ENCODE results near the gene VGF. TPM values are rescaled to one million over a fixed set of nuclear protein-coding genes. Genes with fewer than 3 reads are reported as not detected.
A peak's percentile ranks its signal among the peaks of the same experiment; 100 is the strongest.

VGF gene
- total and polyA plus RNA-seq, 4 experiments from 2014 or later, result not detected

GRCh38 chr7:101162551-101163278 is 2.7 kb downstream of the VGF start:
- Mint-ChIP-seq H3K36me3 (peaks cover 14 to 30% of the 10 kb centered on the region in 2 donors), H3K27ac (no peak overlapping the region), H3K4me3 (peak overlapping the region; percentile 46 to 79 (median 63)), H3K27me3 (peaks cover 27 to 28% of the 10 kb centered on the region in 2 donors), H3K4me1 (peaks cover 11 to 29% (median 19%) of the 10 kb centered on the region in 4 donors), H3K9me3 (peaks cover 0 to 4% (median 0%) of the 10 kb centered on the region in 8 donors)
- peaks cover 39% of the 10 kb centered on the region for H3K4me1 ChIP-seq (ENCODE audit: insufficient read depth, low read length)
- no peak for DNase-seq
- ChIA-PET CTCF (ENCODE audit: partially characterized antibody) (interaction anchor here (1.2 to 2.7 kb wide), 3 partner anchors 9 to 30 kb away, joined by 3 to 11 read pairs (median 3); no protein-coding TSS in a partner anchor), POLR2A (ENCODE audit: partially characterized antibody) (interaction anchor here (1.3 kb wide), 1 partner anchor 54 kb away, joined by 3 read pairs; the partner anchor contains the start of genes PLOD3 and ZNHIT1)
- no peaks in the 10 kb centered on the region for H3K9me3 ChIP-seq (ENCODE audit: control insufficient read depth in 1 of 2, low read length in 2 of 2)
- no peak overlapping the region for H3K4me3 ChIP-seq (ENCODE audit: low read length in 2 of 2)
- H3K27me3 ChIP-seq (ENCODE audit: insufficient read depth, low read length), result peaks cover 36% of the 10 kb centered on the region
- no peaks in the 10 kb centered on the region for H3K36me3 ChIP-seq (ENCODE audit: insufficient read depth, low read length)
- intact Hi-C loops (cut with micrococcal nuclease), result loop anchor here (10.0 kb wide), 1 partner anchor 52 kb away; the partner anchor contains the start of genes PLOD3 and ZNHIT1
- H3K27ac ChIP-seq (ENCODE audit: low read depth, low read length), result no peak overlapping the region

GRCh38 chr7:101161692-101162471 is 3.5 kb downstream of the VGF start:
- Mint-ChIP-seq H3K4me3 (peak overlapping the region in 7 of 8 donors; percentile 39 to 79 (median 60)), H3K9me3 (peaks cover 0 to 4% (median 0%) of the 10 kb centered on the region in 8 donors), H3K36me3 (peaks cover 14 to 30% of the 10 kb centered on the region in 2 donors), H3K27me3 (peaks cover 19 to 20% of the 10 kb centered on the region in 2 donors), H3K4me1 (peaks cover 8 to 26% (median 17%) of the 10 kb centered on the region in 4 donors), H3K27ac (no peak overlapping the region)
- DNase-seq, result no peak
- H3K27me3 ChIP-seq (ENCODE audit: insufficient read depth, low read length), result peaks cover 28% of the 10 kb centered on the region
- intact Hi-C loops (cut with micrococcal nuclease), result loop anchor here (10.0 kb wide), 1 partner anchor 53 kb away; the partner anchor contains the start of genes PLOD3 and ZNHIT1
- no peaks in the 10 kb centered on the region for H3K9me3 ChIP-seq (ENCODE audit: control insufficient read depth in 1 of 2, low read length in 2 of 2)
- H3K36me3 ChIP-seq (ENCODE audit: insufficient read depth, low read length), result peaks cover 2% of the 10 kb centered on the region
- ChIA-PET POLR2A (ENCODE audit: partially characterized antibody) (interaction anchor here (1.1 to 1.3 kb wide), 2 partner anchors 13 to 55 kb away, joined by 3 read pairs; partner anchors contain the start of genes PLOD3 and ZNHIT1), CTCF (ENCODE audit: partially characterized antibody) (interaction anchor here (1.2 to 2.7 kb wide), 4 partner anchors 10 to 83 kb away, joined by 3 to 11 read pairs (median 4); no protein-coding TSS in a partner anchor)
- no peak overlapping the region for H3K4me3 ChIP-seq (ENCODE audit: low read length in 2 of 2)
- no peak overlapping the region for H3K27ac ChIP-seq (ENCODE audit: low read depth, low read length)
- peaks cover 34% of the 10 kb centered on the region for H3K4me1 ChIP-seq (ENCODE audit: insufficient read depth, low read length)

DNA sequence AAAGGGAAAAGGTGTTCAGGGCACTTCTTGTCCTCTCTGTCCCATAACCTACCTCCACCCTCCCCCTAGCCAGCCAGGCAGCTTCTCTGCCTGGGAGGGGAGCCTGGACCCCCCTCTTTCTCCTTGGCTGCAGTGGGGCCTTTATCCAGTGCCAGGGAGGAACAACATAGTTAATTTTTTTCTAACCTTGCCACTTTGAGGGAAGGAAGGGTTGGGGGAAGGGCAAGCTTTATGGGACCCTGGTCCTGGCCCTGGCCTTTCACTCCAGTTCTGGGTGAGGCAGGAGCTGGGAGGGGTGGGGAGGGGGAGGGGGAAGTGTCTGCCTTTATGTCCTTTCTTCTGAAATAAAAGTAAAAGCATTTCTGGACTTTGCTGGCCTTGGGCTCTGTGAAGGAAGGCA is 4.5 kb downstream of the VGF start:
- Histone ChIP-seq H3K27me3 (ENCODE audit: insufficient read depth, low read length) (peaks cover 21% of the 10 kb centered on the region), H3K4me3 (ENCODE audit: low read length in 2 of 2) (no peak overlapping the region), H3K27ac (ENCODE audit: low read depth, low read length) (no peak overlapping the region), H3K36me3 (ENCODE audit: insufficient read depth, low read length) (peaks cover 2% of the 10 kb centered on the region), H3K9me3 (ENCODE audit: control insufficient read depth in 1 of 2, low read length in 2 of 2) (no peaks in the 10 kb centered on the region), H3K4me1 (ENCODE audit: insufficient read depth, low read length) (peaks cover 29% of the 10 kb centered on the region)
- peaks cover 0 to 4% (median 0%) of the 10 kb centered on the region in 8 donors for H3K9me3 Mint-ChIP-seq
- intact Hi-C loops (cut with micrococcal nuclease), result loop anchor here (10.0 kb wide), 1 partner anchor 54 kb away; the partner anchor contains the start of genes PLOD3 and ZNHIT1
- H3K4me1 Mint-ChIP-seq, result peaks cover 6 to 19% (median 12%) of the 10 kb centered on the region in 4 donors
- H3K36me3 Mint-ChIP-seq, result peaks cover 14 to 30% of the 10 kb centered on the region in 2 donors
- ChIA-PET POLR2A (ENCODE audit: partially characterized antibody) (interaction anchor here (1.1 kb wide), 1 partner anchor 14 kb away, joined by 3 read pairs; no protein-coding TSS in a partner anchor), CTCF (ENCODE audit: partially characterized antibody) (interaction anchor here (1.5 to 2.7 kb wide), 2 partner anchors 16 to 84 kb away, joined by 4 to 11 read pairs; no protein-coding TSS in a partner anchor)
- H3K27ac Mint-ChIP-seq, result no peak overlapping the region
- no peak for DNase-seq
- peak overlapping the region in 1 of 8 donors; percentile 39 for H3K4me3 Mint-ChIP-seq
- peaks cover 15 to 16% of the 10 kb centered on the region in 2 donors for H3K27me3 Mint-ChIP-seq

DNA sequence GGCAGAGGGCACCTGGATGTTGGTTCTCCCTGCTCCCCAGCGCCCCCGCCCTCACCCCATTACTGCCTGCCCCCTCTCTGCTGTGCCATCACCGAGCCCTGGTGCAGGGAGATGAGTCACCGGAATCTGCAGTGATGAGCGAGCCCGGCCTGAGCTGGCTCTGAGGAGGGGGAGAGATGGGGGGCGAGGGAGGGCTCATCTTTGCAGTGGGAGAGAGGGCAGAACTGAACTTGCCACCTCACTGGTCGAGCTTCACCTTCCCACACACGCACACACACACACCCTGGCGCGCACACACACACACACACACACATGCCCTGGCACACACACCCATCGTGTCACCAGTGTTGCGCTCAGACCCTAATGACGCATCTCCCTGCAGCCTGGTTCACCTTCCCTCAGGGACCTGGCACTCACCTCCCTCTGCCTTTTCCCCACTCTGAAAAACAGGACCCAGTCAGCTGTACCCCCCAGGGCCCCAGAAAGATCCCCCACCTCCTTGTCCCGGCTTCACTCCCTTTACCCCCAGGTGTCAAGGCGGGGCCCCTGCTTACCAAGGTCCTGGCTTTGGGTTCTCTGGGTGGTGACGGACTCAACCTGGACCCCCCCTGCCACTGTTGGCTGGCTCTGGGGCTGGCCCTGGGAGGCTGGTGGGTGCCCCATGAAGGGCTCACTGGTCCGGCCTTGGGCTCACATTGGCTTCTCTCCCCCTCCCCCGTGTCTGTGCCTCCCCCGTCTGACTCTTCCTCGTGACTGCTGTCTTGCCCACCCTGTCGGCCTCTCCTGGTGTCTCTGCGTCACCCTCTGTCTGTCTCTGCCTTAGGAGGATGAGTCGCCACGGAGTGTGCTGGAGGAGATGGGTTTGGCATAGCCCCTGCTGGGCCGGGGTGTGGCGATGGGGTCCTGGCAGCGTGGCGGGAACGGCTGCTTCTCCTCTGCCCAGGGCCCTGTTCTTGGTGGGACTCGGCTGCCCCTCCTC is 5.4 kb downstream of the VGF start:
- peaks cover 6 to 8% of the 10 kb centered on the region in 2 donors for H3K27me3 Mint-ChIP-seq
- H3K9me3 Mint-ChIP-seq, result no peaks in the 10 kb centered on the region
- Histone ChIP-seq H3K4me3 (ENCODE audit: low read length in 2 of 2) (no peak overlapping the region), H3K4me1 (ENCODE audit: insufficient read depth, low read length) (peaks cover 26% of the 10 kb centered on the region), H3K27me3 (ENCODE audit: insufficient read depth, low read length) (peaks cover 15% of the 10 kb centered on the region), H3K27ac (ENCODE audit: low read depth, low read length) (no peak overlapping the region), H3K36me3 (ENCODE audit: insufficient read depth, low read length) (peaks cover 2% of the 10 kb centered on the region), H3K9me3 (ENCODE audit: control insufficient read depth in 1 of 2, low read length in 2 of 2) (no peaks in the 10 kb centered on the region)
- CTCF ChIA-PET (ENCODE audit: partially characterized antibody), result interaction anchor here (1.3 to 2.7 kb wide), 4 partner anchors 11 to 84 kb away, joined by 3 to 11 read pairs (median 7); no protein-coding TSS in a partner anchor
- H3K4me3 Mint-ChIP-seq, result peak overlapping the region in 1 of 8 donors; percentile 48
- no peak for DNase-seq
- H3K27ac Mint-ChIP-seq, result no peak overlapping the region
- peaks cover 16 to 30% of the 10 kb centered on the region in 2 donors for H3K36me3 Mint-ChIP-seq
- peaks cover 4 to 18% (median 14%) of the 10 kb centered on the region in 4 donors for H3K4me1 Mint-ChIP-seq
- POLR2A ChIA-PET (ENCODE audit: partially characterized antibody), result no interaction called here
- intact Hi-C loops (cut with micrococcal nuclease), result loop anchor here (10.0 kb wide), 1 partner anchor 55 kb away; the partner anchor contains the start of genes PLOD3 and ZNHIT1

- Mint-ChIP-seq H3K27me3 (peaks cover 0 to 3% of the 10 kb centered on the region in 2 donors), H3K27ac (peak overlapping the region in 1 of 7 donors; percentile 13)
Observed at GRCh38 chr7:101156866-101157589, 8.3 kb downstream of the VGF start.

More at GRCh38 chr7:101156866-101157589, 8.3 kb downstream of the VGF start:
- H3K4me3 ChIP-seq (ENCODE audit: low read length in 2 of 2), result no peak overlapping the region
- Mint-ChIP-seq H3K4me3 (peak overlapping the region in 1 of 8 donors; percentile 30), H3K9me3 (no peaks in the 10 kb centered on the region), H3K4me1 (peaks cover 6 to 15% (median 12%) of the 10 kb centered on the region in 4 donors), H3K36me3 (peaks cover 16 to 30% of the 10 kb centered on the region in 2 donors)
- no peak for DNase-seq
- peaks cover 4% of the 10 kb centered on the region for H3K27me3 ChIP-seq (ENCODE audit: insufficient read depth, low read length)
- peaks cover 2% of the 10 kb centered on the region for H3K36me3 ChIP-seq (ENCODE audit: insufficient read depth, low read length)
- intact Hi-C loops (cut with micrococcal nuclease), result no loop called here
- peaks cover 13% of the 10 kb centered on the region for H3K4me1 ChIP-seq (ENCODE audit: insufficient read depth, low read length)
- no peaks in the 10 kb centered on the region for H3K9me3 ChIP-seq (ENCODE audit: control insufficient read depth in 1 of 2, low read length in 2 of 2)
- POLR2A ChIA-PET (ENCODE audit: partially characterized antibody), result no interaction called here
- H3K27ac ChIP-seq (ENCODE audit: low read depth, low read length), result no peak overlapping the region
- CTCF ChIA-PET (ENCODE audit: partially characterized antibody), result interaction anchor here (1.1 to 3.5 kb wide), 9 partner anchors 8 to 88 kb away, joined by 3 to 32 read pairs (median 5); partner anchors contain the start of genes FIS1 and VGF

Measured in CD4-positive, alpha-beta memory T cell (primary cell).